ENCODE measurements around the gene NPRL2. TPM values are rescaled to one million over a fixed set of nuclear protein-coding genes. Genes with fewer than 3 reads are reported as not detected.

The NPRL2 gene
- total RNA-seq, 1 experiment from 2014 or later = 35.4 TPM

GRCh38 chr3:50302095-50303012, 48.2 kb downstream of the NPRL2 start:
- no TSS peak for BruUV-seq (replicated peaks)
- Histone ChIP-seq H3K9me3 (ENCODE audit: control insufficient read depth in 1 of 2, insufficient read depth in 1 of 2, low read depth in 1 of 2, low read length in 2 of 2) (no peaks in the 10 kb centered on the region), H3K27ac (ENCODE audit: low read depth, low read length) (peak overlapping the region; percentile 70), H3K9ac (ENCODE audit: low read length) (peak overlapping the region; percentile 49; the same call in 1 of the 2 replicates), H3K27me3 (ENCODE audit: insufficient read depth, low read length) (no peaks in the 10 kb centered on the region), H3K4me1 (ENCODE audit: control insufficient read depth in 1 of 2, insufficient read depth in 2 of 2, low read length in 2 of 2) (peaks cover 21 to 53% of the 10 kb centered on the region in 2 experiments), H3K9me2 (ENCODE audit: insufficient read depth) (no peaks in the 10 kb centered on the region), H3K36me3 (ENCODE audit: control insufficient read depth in 1 of 2, insufficient read depth in 2 of 2, low read length in 2 of 2) (no peaks in the 10 kb centered on the region), H3K79me2 (ENCODE audit: insufficient read depth, low read length) (peaks cover 3% of the 10 kb centered on the region; the same call in 1 of the 2 replicates), H3K4me2 (ENCODE audit: low read length) (peak overlapping the region; percentile 72), H4K20me1 (ENCODE audit: insufficient read depth) (no peaks in the 10 kb centered on the region), H2AFZ (ENCODE audit: low read depth, low read length, poor library complexity, severe bottlenecking) (no peak overlapping the region), H3K4me3 (replicated peaks in 1 of 2; ENCODE audit: low read depth in 1 of 2, low read length in 2 of 2) (peak overlapping the region; percentile 27 to 37; a peak in 3 of 4 replicates)
- ChIA-PET RAD21 (ENCODE audit: low non-redundant PET in 1 of 2, low total read pairs in 2 of 2, uncharacterized antibody in 2 of 2, unreplicated experiment in 2 of 2) (interaction anchor here in 1 of 2 experiments (0.5 kb wide), 1 partner anchor 290 kb away, joined by 3 read pairs; no protein-coding TSS in a partner anchor), CTCF (interaction anchor here (1.5 to 2.7 kb wide), 2 partner anchors 19 to 22 kb away, joined by 8 to 14 read pairs; no protein-coding TSS in a partner anchor), POLR2A (interaction anchor here (1.4 kb wide), 1 partner anchor 12 kb away, joined by 5 read pairs; no protein-coding TSS in a partner anchor)
- DNase-seq (ENCODE audit: low read depth, low spot score) = no peak
- intact Hi-C loops (cut with micrococcal nuclease) = loop anchor here (1.0 kb wide), 1 partner anchor 22 kb away; no protein-coding TSS in a partner anchor
- no peak for TF ChIP-seq YY1 (IDR thresholded peaks at IDR 0.05; ENCODE audit: extremely low read depth, insufficient replicate concordance, low read depth, low read length)
- TF ChIP-seq SP1 (IDR thresholded peaks at IDR 0.05; ENCODE audit: low read depth) = no peak
- TF ChIP-seq, protein P1, sequence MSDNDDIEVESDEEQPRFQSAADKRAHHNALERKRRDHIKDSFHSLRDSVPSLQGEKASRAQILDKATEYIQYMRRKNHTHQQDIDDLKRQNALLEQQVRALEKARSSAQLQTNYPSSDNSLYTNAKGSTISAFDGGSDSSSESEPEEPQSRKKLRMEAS (IDR thresholded peaks at IDR 0.05) = no peak
- TF ChIP-seq ZBTB33 (IDR thresholded peaks at IDR 0.05; ENCODE audit: extremely low read depth, insufficient replicate concordance, low read length) = no peak
- no peak for TF ChIP-seq SIN3A (IDR thresholded peaks at IDR 0.05; ENCODE audit: low read depth)
- TF ChIP-seq CTCF (IDR thresholded peaks at IDR 0.05 in 2 of 3, conservative IDR thresholded peaks at IDR 0.05 in 1 of 3; ENCODE audit: borderline replicate concordance in 1 of 3, insufficient read depth in 1 of 3, low read depth in 2 of 3, low read length in 2 of 3) = no peak
- no peak for TF ChIP-seq ZNF274 (IDR thresholded peaks at IDR 0.05; ENCODE audit: low read depth, low read length)
- TF ChIP-seq ZFX (IDR thresholded peaks at IDR 0.05) = no peak
- TF ChIP-seq EZH2 (IDR thresholded peaks at IDR 0.05) = no peak
- no peak for TF ChIP-seq SRF (IDR thresholded peaks at IDR 0.05; ENCODE audit: low read depth)
- no peak for TF ChIP-seq CBX3 (IDR thresholded peaks at IDR 0.05; ENCODE audit: low read depth)
- no peak for TF ChIP-seq JUND (IDR thresholded peaks at IDR 0.05)
- TF ChIP-seq, protein P2, sequence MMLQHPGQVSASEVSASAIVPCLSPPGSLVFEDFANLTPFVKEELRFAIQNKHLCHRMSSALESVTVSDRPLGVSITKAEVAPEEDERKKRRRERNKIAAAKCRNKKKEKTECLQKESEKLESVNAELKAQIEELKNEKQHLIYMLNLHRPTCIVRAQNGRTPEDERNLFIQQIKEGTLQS (IDR thresholded peaks at IDR 0.05) = no peak
- no peak for TF ChIP-seq FOSL1 (IDR thresholded peaks at IDR 0.05; ENCODE audit: low read depth)
- no peak for TF ChIP-seq POLR2AphosphoS5 (IDR thresholded peaks at IDR 0.05; ENCODE audit: low read depth, low read length)
- no peak for TF ChIP-seq REST (IDR thresholded peaks at IDR 0.05; ENCODE audit: low read depth)
- no peak for ATAC-seq
